NT2/D1 (cell line): ENCODE results near the gene VPS37C.

Experiments used
- SUZ12 ChIP-seq: IDR thresholded peaks from 2 replicates; pipeline ENCODE4 v1.6.1; 2011; ENCODE audit not compliant: insufficient read length, insufficient read depth; ENCODE audit errors: extremely low read depth
- YY1 ChIP-seq: IDR thresholded peaks from 2 replicates; pipeline ENCODE4 v1.6.1; 2011; ENCODE audit not compliant: insufficient read length, insufficient read depth
- ZNF274 ChIP-seq: IDR thresholded peaks from 2 replicates; pipeline ENCODE4 v1.6.1; 2011; ENCODE audit warnings: mild to moderate bottlenecking, low read depth, low read length

- TF ChIP-seq YY1 (no peak), SUZ12 (no peak), ZNF274 (no peak)
These were observed 33.2 kb downstream of the VPS37C start for GRCh38 chr11:61127991-61128390.
